Muscle layer of duodenum (tissue), 2 donors: ENCODE measurements around the gene UBE2K.
"Not testable (repeated sequence)": the region's sequence is repeated elsewhere in the genome, so short reads cannot be mapped to it uniquely, and the experiment has no call there.

Source experiments
- H3K27ac ChIP-seq: one replicate; pipeline ENCODE4 v1.7.0; 2013; ENCODE audit warnings: mild to moderate bottlenecking, low read length
- H3K27me3 ChIP-seq: one replicate; pipeline ENCODE4 v1.7.0; 2013; ENCODE audit warnings: low read depth, mild to moderate bottlenecking, control low read depth, low read length
- H3K36me3 ChIP-seq, 2 donors: one replicate each; pipeline ENCODE4 v1.7.0; 2013; ENCODE audit warnings: low read length in 2 of 2, control low read depth in 1 of 2, mild to moderate bottlenecking in 1 of 2; ENCODE audit not compliant: insufficient read depth in 2 of 2, control insufficient read depth in 1 of 2
- H3K4me1 ChIP-seq, 2 donors: one replicate each; pipeline ENCODE4 v1.7.0; 2013; ENCODE audit warnings: low read length in 2 of 2, mild to moderate bottlenecking in 2 of 2, control low read depth in 1 of 2, moderate library complexity in 1 of 2; ENCODE audit not compliant: insufficient read depth in 2 of 2, control insufficient read depth in 1 of 2
- H3K4me3 ChIP-seq, 2 donors: one replicate each; pipeline ENCODE4 v1.7.0; 2013; ENCODE audit warnings: low read length in 2 of 2, low read depth in 1 of 2, mild to moderate bottlenecking in 1 of 2
- H3K9me3 ChIP-seq, 2 donors: one replicate each; pipeline ENCODE4 v1.7.0; 2013; ENCODE audit warnings: low read length in 2 of 2, control low read depth in 1 of 2, mild to moderate bottlenecking in 1 of 2; ENCODE audit not compliant: control insufficient read depth in 1 of 2
- donor health status: healthy.

The UBE2K gene

GRCh38 chr4:39697740-39698423 lies at the start of gene UBE2K:
UBE2K (plus strand) TSS chr4:39698136; CDS start chr4:39698328, 192 bp downstream.
- peak within 1 kb of the TSS; percentile 95 for H3K27ac ChIP-seq
- H3K27me3 ChIP-seq: no peaks in the 10 kb centered on the region
- peaks cover 0 to 4% of the 10 kb centered on the region in 2 donors for H3K36me3 ChIP-seq
- H3K4me3 ChIP-seq: peak within 1 kb of the TSS; percentile 92 to 93
- no peaks in the 10 kb centered on the region for H3K9me3 ChIP-seq
- peaks cover 10 to 36% of the 10 kb centered on the region in 2 donors for H3K4me1 ChIP-seq

DNA sequence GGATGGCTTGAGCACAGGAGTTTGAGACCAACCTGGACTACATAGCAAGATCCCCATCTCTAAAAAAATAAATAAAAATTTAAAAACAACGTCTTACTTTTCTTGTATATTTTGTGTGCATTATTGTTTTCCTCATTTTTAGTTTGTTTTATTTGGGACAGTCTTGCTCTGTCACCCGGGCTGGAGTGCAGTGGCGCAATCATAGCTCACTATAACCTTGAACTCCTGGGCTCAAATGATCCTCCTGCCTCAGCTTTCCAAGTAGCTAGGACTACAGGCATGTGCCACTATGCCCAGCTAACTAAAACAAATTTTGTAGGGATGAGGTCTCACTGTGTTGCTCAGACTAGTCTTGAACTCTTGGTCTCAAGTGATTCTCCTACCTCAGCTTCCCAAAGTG lies 49.7 kb upstream of the UBE2K start:
- Histone ChIP-seq H3K4me3 (no peak overlapping the region), H3K27ac (no peak overlapping the region), H3K27me3 (no peaks in the 10 kb centered on the region), H3K9me3 (no peaks in the 10 kb centered on the region), H3K4me1 (no peaks in the 10 kb centered on the region), H3K36me3 (no peaks in the 10 kb centered on the region)

GRCh38 chr4:39648827-39649558 lies 48.9 kb upstream of the UBE2K start:
- no peaks in the 10 kb centered on the region for H3K9me3 ChIP-seq
- H3K36me3 ChIP-seq: no peaks in the 10 kb centered on the region
- H3K27ac ChIP-seq: no peak overlapping the region
- no peak overlapping the region for H3K4me3 ChIP-seq
- H3K4me1 ChIP-seq: no peaks in the 10 kb centered on the region
- H3K27me3 ChIP-seq: no peaks in the 10 kb centered on the region

DNA sequence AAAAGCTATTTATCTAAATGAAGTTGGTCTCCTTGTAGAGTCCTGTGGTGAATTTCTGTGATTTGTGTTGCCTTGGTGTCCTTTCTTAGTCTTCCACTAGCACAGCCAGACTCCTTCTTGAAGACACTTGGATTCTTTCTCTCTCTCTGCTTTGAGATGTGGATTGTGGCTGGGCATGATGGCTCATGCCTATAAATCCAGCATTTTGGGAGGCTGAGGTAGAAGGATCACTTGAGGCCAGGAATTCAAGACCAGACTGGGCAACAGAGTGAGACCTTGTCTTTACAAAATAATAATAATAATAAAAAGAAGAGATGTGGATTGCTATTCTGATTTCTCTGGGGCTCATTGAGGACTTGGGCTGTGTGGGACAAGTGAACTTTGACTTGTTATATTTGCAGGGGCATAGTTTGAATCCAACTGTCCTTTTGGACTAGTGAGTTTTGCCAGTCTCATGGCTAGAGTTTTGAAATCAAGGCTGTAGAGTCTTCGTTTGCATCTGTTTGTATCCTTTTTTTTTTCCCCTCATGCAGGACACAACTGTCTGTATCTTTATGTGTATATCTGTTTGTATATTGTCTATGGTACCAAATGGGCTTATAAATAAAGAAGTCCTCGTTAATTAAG lies 48.2 kb upstream of the UBE2K start:
- Histone ChIP-seq H3K27ac (no peak overlapping the region), H3K9me3 (no peaks in the 10 kb centered on the region), H3K27me3 (no peaks in the 10 kb centered on the region), H3K36me3 (no peaks in the 10 kb centered on the region), H3K4me3 (no peak overlapping the region), H3K4me1 (no peaks in the 10 kb centered on the region)

DNA sequence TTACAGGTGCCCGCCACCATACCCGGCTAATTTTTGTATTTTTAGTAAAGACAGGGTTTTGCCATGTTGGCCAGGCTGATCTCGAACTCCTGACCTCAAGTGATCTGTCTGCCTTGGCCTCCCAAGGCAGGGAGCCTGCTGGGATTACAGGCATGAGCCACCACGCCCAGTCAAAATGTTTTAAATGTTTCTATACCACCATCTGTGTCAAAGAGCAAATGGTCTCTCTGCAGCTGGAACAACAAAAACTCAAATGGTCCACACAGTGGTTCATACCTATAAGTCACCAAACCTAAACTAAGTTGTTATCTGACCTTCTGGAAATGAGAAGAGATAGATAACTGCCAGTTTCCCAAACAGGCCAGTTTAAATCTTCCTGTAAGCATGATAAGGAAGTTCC lies 46.4 kb upstream of the UBE2K start:
- not testable (repeated sequence) for H3K27ac ChIP-seq, H3K4me1 ChIP-seq, H3K4me3 ChIP-seq, H3K27me3 ChIP-seq, H3K36me3 ChIP-seq, H3K9me3 ChIP-seq

GRCh38 chr4:39655211-39655610 lies 42.7 kb upstream of the UBE2K start:
- peak overlapping the region; percentile 58 for H3K27ac ChIP-seq
- H3K4me3 ChIP-seq: no peak overlapping the region
- no peaks in the 10 kb centered on the region for H3K27me3 ChIP-seq
- no peaks in the 10 kb centered on the region for H3K4me1 ChIP-seq
- H3K36me3 ChIP-seq: no peaks in the 10 kb centered on the region
- no peaks in the 10 kb centered on the region for H3K9me3 ChIP-seq

- no peaks in the 10 kb centered on the region for H3K9me3 ChIP-seq
- H3K27me3 ChIP-seq: no peaks in the 10 kb centered on the region
- H3K4me3 ChIP-seq: no peak overlapping the region
- H3K4me1 ChIP-seq: no peaks in the 10 kb centered on the region
- no peak overlapping the region for H3K27ac ChIP-seq
- H3K36me3 ChIP-seq: no peaks in the 10 kb centered on the region
Measured at GRCh38 chr4:39655876-39656275, 42.1 kb upstream of the UBE2K start.

DNA sequence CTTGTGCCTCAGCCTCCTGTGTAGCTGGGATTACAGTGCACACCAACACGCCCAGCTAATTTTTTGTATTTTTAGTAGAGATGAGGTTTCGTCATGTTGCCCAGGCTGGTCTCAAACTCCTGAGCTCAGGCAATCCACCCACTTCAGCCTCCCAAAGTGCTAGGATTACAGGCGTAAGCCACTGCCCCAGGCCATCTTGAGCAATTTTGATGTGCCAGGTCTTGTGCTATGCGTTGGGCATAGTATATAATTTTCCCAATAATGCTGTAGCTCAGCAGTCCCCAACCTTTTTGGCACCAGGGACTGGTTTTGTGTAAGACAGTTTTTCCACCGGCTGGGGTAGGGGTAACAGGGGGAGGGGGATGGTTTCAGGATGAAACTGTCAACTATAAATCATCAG lies 41.3 kb upstream of the UBE2K start:
- not testable (repeated sequence) for H3K9me3 ChIP-seq, H3K27me3 ChIP-seq, H3K27ac ChIP-seq, H3K36me3 ChIP-seq, H3K4me1 ChIP-seq, H3K4me3 ChIP-seq

- H3K9me3 ChIP-seq: no peaks in the 10 kb centered on the region
- no peak overlapping the region for H3K27ac ChIP-seq
- no peaks in the 10 kb centered on the region for H3K36me3 ChIP-seq
- no peaks in the 10 kb centered on the region for H3K4me1 ChIP-seq
- H3K27me3 ChIP-seq: no peaks in the 10 kb centered on the region
- H3K4me3 ChIP-seq: no peak overlapping the region
Measured at GRCh38 chr4:39657465-39657864, 40.5 kb upstream of the UBE2K start.

GRCh38 chr4:39658756-39659155 lies 39.2 kb upstream of the UBE2K start:
- Histone ChIP-seq H3K27me3 (no peaks in the 10 kb centered on the region), H3K36me3 (no peaks in the 10 kb centered on the region), H3K4me1 (no peaks in the 10 kb centered on the region), H3K4me3 (no peak overlapping the region), H3K9me3 (no peaks in the 10 kb centered on the region), H3K27ac (no peak overlapping the region)

DNA sequence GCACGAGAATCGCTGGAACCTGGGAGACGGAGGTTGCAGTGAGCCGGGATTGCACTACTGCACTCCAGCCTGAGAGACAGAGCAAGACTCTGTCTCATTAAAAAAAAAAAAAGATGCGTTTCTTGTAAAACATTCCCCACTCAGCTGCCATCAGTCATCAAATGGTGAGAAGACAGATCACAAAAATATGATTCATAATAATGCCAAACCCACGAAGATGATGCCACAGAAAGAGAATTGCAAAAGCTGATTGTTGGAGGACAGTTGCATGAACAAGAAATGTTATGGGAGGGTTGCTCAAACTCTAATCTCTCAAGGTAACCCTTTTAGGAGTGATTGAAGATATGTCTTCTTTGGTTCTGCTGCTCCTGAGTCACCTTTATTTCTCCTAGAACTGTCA lies 37.9 kb upstream of the UBE2K start:
- Histone ChIP-seq H3K4me3 (no peak overlapping the region), H3K36me3 (no peaks in the 10 kb centered on the region), H3K9me3 (no peaks in the 10 kb centered on the region), H3K27ac (no peak overlapping the region), H3K27me3 (no peaks in the 10 kb centered on the region), H3K4me1 (no peaks in the 10 kb centered on the region)
